ENCODE results near the gene CPNE4.

DNA sequence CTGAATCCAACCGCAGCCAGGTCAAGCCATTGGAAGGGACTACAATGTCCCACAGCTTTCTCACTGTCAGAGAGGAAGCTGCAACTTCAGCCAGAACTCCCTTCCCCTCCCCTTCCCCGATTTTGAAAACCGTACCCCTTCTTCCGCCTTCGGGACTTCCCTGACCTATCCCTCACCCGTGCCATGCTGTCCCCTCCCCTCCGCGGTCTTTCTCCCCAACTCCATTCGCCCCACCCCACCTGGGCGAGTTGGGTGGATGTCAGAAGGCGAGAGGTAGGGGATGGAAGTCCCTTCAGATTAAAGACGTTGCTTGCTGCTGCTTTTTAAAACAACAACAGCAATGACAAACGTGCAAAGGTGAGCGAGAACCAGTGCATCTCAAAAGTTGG, 723 bp downstream of the CPNE4 start:
- TF ChIP-seq, protein P1, sequence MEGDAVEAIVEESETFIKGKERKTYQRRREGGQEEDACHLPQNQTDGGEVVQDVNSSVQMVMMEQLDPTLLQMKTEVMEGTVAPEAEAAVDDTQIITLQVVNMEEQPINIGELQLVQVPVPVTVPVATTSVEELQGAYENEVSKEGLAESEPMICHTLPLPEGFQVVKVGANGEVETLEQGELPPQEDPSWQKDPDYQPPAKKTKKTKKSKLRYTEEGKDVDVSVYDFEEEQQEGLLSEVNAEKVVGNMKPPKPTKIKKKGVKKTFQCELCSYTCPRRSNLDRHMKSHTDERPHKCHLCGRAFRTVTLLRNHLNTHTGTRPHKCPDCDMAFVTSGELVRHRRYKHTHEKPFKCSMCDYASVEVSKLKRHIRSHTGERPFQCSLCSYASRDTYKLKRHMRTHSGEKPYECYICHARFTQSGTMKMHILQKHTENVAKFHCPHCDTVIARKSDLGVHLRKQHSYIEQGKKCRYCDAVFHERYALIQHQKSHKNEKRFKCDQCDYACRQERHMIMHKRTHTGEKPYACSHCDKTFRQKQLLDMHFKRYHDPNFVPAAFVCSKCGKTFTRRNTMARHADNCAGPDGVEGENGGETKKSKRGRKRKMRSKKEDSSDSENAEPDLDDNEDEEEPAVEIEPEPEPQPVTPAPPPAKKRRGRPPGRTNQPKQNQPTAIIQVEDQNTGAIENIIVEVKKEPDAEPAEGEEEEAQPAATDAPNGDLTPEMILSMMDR (IDR thresholded peaks at IDR 0.05) = no peak
- TF ChIP-seq POLR2A (IDR thresholded peaks at IDR 0.05) = no peak
